GM12878 (cell line): ENCODE results near the gene OR8B2.

Experiments used
- BHLHE40 ChIP-seq, 2 experiments: fragments of 450-650 bp in 1 of 2; IDR thresholded peaks; 2 replicates each; pipeline ENCODE4 v1.6.1; 2011 to 2017; ENCODE audit warnings: low read depth in 2 of 2, borderline replicate concordance in 1 of 2, improper control_type of control experiment in 1 of 2, low read length in 1 of 2, mild to moderate bottlenecking in 1 of 2
- CHD1 ChIP-seq: IDR thresholded peaks from 2 replicates; pipeline ENCODE4 v1.6.1; 2012; ENCODE audit warnings: low read depth, low read length, improper control_type of control experiment
- RCOR1 ChIP-seq: conservative IDR thresholded peaks from 2 replicates; pipeline ENCODE4 v1.6.1; 2012; ENCODE audit warnings: low read depth, low read length, improper control_type of control experiment
- TAF1 ChIP-seq: IDR thresholded peaks from 2 replicates; pipeline ENCODE4 v1.6.1; 2011; ENCODE audit warnings: mild to moderate bottlenecking, low read depth, low read length, borderline replicate concordance
- TBL1XR1 ChIP-seq: IDR thresholded peaks from 2 replicates; pipeline ENCODE4 v1.6.1; 2012; ENCODE audit warnings: low read depth, low read length, improper control_type of control experiment
- ZNF274 ChIP-seq: IDR thresholded peaks from one replicate; pipeline ENCODE4 v1.8.0; 2011; ENCODE audit not compliant: insufficient read length, insufficient read depth
- ZZZ3 ChIP-seq: IDR thresholded peaks from 2 replicates; pipeline ENCODE4 v1.6.1; 2011; ENCODE audit warnings: low read depth; ENCODE audit not compliant: control insufficient read depth, insufficient read length
- TF ChIP-seq, protein P1 (sequence below), 3 experiments: IDR thresholded peaks in 2 of 3; conservative IDR thresholded peaks in 1 of 3; 2 replicates each; pipeline ENCODE4 v1.5.1; 2011; ENCODE audit warnings: low read depth in 3 of 3, low read length in 3 of 3, mild to moderate bottlenecking in 3 of 3, control low read depth in 2 of 3, moderate library complexity in 2 of 3, inconsistent platforms in 1 of 3, mixed read lengths in 1 of 3; ENCODE audit not compliant: control insufficient read depth in 2 of 3, insufficient read depth in 1 of 3; ENCODE audit errors: extremely low read depth in 1 of 3
- TF ChIP-seq, protein P2 (sequence below): IDR thresholded peaks from 2 replicates; pipeline ENCODE4 v1.6.1; 2011; ENCODE audit warnings: mild to moderate bottlenecking, low read depth, low read length, moderate library complexity; ENCODE audit not compliant: insufficient replicate concordance
- TF ChIP-seq, protein P3 (sequence below): IDR thresholded peaks from 2 replicates; pipeline ENCODE4 v1.6.1; 2011; ENCODE audit warnings: low read depth, mild to moderate bottlenecking, low read length, moderate library complexity, borderline replicate concordance; ENCODE audit errors: extremely low read depth

DNA sequence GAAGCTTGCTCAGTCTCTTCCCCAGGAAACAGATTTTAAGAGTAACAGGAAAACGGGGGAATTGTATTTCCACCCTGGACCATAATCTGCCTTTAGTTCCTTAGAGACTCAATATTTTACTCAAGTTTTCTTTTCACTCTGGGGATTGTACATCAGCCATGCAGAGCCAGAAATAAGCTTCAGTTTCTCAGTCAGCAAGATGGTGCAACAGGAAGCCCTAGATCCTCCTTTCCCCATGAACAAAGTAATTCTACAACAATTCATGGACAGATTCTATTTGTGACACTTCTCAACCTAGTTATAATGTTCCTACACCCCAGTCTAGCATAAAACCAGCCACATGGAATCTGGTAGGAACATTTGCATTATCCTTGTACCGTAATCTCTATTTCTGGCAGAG lies 24.7 kb downstream of the OR8B2 start:
- TF ChIP-seq, protein P1, sequence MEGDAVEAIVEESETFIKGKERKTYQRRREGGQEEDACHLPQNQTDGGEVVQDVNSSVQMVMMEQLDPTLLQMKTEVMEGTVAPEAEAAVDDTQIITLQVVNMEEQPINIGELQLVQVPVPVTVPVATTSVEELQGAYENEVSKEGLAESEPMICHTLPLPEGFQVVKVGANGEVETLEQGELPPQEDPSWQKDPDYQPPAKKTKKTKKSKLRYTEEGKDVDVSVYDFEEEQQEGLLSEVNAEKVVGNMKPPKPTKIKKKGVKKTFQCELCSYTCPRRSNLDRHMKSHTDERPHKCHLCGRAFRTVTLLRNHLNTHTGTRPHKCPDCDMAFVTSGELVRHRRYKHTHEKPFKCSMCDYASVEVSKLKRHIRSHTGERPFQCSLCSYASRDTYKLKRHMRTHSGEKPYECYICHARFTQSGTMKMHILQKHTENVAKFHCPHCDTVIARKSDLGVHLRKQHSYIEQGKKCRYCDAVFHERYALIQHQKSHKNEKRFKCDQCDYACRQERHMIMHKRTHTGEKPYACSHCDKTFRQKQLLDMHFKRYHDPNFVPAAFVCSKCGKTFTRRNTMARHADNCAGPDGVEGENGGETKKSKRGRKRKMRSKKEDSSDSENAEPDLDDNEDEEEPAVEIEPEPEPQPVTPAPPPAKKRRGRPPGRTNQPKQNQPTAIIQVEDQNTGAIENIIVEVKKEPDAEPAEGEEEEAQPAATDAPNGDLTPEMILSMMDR (IDR thresholded peaks at IDR 0.05 in 2 of 3, conservative IDR thresholded peaks at IDR 0.05 in 1 of 3; ENCODE audit: control insufficient read depth in 2 of 3, extremely low read depth in 1 of 3, insufficient read depth in 1 of 3, low read depth in 3 of 3, low read length in 3 of 3), result no peak
- TF ChIP-seq ZZZ3, result no peak
- no peak for TF ChIP-seq BHLHE40 (IDR thresholded peaks at IDR 0.05; ENCODE audit: borderline replicate concordance in 1 of 2, low read depth in 2 of 2, low read length in 1 of 2)
- TF ChIP-seq, protein P2, sequence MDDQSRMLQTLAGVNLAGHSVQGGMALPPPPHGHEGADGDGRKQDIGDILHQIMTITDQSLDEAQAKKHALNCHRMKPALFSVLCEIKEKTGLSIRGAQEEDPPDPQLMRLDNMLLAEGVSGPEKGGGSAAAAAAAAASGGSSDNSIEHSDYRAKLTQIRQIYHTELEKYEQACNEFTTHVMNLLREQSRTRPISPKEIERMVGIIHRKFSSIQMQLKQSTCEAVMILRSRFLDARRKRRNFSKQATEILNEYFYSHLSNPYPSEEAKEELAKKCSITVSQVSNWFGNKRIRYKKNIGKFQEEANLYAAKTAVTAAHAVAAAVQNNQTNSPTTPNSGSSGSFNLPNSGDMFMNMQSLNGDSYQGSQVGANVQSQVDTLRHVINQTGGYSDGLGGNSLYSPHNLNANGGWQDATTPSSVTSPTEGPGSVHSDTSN, result no peak
- no peak for TF ChIP-seq ZNF274
- TF ChIP-seq RCOR1, result no peak
- TF ChIP-seq, protein P3, sequence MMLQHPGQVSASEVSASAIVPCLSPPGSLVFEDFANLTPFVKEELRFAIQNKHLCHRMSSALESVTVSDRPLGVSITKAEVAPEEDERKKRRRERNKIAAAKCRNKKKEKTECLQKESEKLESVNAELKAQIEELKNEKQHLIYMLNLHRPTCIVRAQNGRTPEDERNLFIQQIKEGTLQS, result no peak
- TF ChIP-seq TAF1, result no peak
- no peak for TF ChIP-seq CHD1
- no peak for TF ChIP-seq TBL1XR1
